K562 (cell line): ENCODE results near the gene SLC5A2. TPM values are rescaled to one million over a fixed set of nuclear protein-coding genes. Genes with fewer than 3 reads are reported as not detected.
A peak's percentile ranks its signal among the peaks of the same experiment; 100 is the strongest.

Experiments used
- ARID3B ChIP-seq: fragments of 250-450 bp; sonication (Bioruptor Pico); IDR thresholded peaks from 2 replicates; pipeline ENCODE4 v1.4.0; 2020; ENCODE audit warnings: borderline replicate concordance
- FOXP4 ChIP-seq: sonication (generic); formaldehyde crosslinking; IDR thresholded peaks from 2 replicates; pipeline ENCODE4 v1.8.0; 2022; ENCODE audit warnings: mild to moderate bottlenecking, missing genetic modification reagents, borderline replicate concordance
- GATA2 ChIP-seq: sonication (generic); formaldehyde crosslinking; IDR thresholded peaks from 2 replicates; pipeline ENCODE4 v1.4.0; 2020; ENCODE audit warnings: mild to moderate bottlenecking, missing genetic modification reagents
- GATAD2B ChIP-seq: fragments of 450-650 bp; IDR thresholded peaks from 2 replicates; pipeline ENCODE4 v1.6.1; 2017; ENCODE audit warnings: mild to moderate bottlenecking, borderline replicate concordance
- HDAC8 ChIP-seq: fragments of 450-650 bp; IDR thresholded peaks from 2 replicates; pipeline ENCODE4 v1.6.1; 2016; ENCODE audit warnings: mild to moderate bottlenecking, missing genetic modification characterization, moderate library complexity, missing compliant biosample characterization
- MIER1 ChIP-seq: fragments of 450-650 bp; IDR thresholded peaks from 2 replicates; pipeline ENCODE4 v1.6.1; 2016; ENCODE audit warnings: antibody characterized with exemption, mild to moderate bottlenecking, low read depth
- PHF8 ChIP-seq: fragments of 200-600 bp; sonication (generic); IDR thresholded peaks from 2 replicates; pipeline ENCODE4 v1.6.1; 2012; ENCODE audit warnings: mixed run types, mild to moderate bottlenecking, inconsistent platforms, low read length, moderate library complexity, borderline replicate concordance
- RBM34 ChIP-seq: fragments of 200-400 bp; formaldehyde crosslinking; IDR thresholded peaks from 2 replicates; pipeline ENCODE4 v1.6.1; 2018; ENCODE audit warnings: low read length, borderline replicate concordance; ENCODE audit not compliant: insufficient read depth
- RNF219 ChIP-seq: fragments of 250-450 bp; sonication (Bioruptor Pico); IDR thresholded peaks from 2 replicates; pipeline ENCODE4 v1.5.0; 2022; ENCODE audit warnings: mild to moderate bottlenecking
- SMARCA4 ChIP-seq: fragments of 450-650 bp; IDR thresholded peaks from 2 replicates; pipeline ENCODE4 v1.6.1; 2016
- TAL1 ChIP-seq: fragments of 450-650 bp; IDR thresholded peaks from 2 replicates; pipeline ENCODE4 v1.6.1; 2016; ENCODE audit warnings: mild to moderate bottlenecking
- TRIM28 ChIP-seq: fragments of 450-650 bp; IDR thresholded peaks from 2 replicates; pipeline ENCODE4 v1.6.1; 2017
- ZNF311 ChIP-seq: fragments of 250-450 bp; sonication (Bioruptor Pico); IDR thresholded peaks from 2 replicates; pipeline ENCODE4 v1.4.0; 2020; ENCODE audit warnings: mild to moderate bottlenecking, moderate library complexity
- ZNF592 ChIP-seq: fragments of 450-650 bp; IDR thresholded peaks from 2 replicates; pipeline ENCODE4 v1.6.1; 2017; ENCODE audit warnings: antibody characterized with exemption, mild to moderate bottlenecking
- ZNF75A ChIP-seq: fragments of 450-650 bp; formaldehyde crosslinking; IDR thresholded peaks from 2 replicates; pipeline ENCODE4 v1.4.0; 2020; ENCODE audit warnings: mild to moderate bottlenecking
- ZNF79 ChIP-seq: fragments of 250-450 bp; sonication (Bioruptor Pico); IDR thresholded peaks from 2 replicates; pipeline ENCODE4 v1.4.0; 2020; ENCODE audit warnings: low read depth, mild to moderate bottlenecking, moderate library complexity
- polyA plus RNA-seq, 8 experiments: library from polyadenylated mRNA; depleted of rRNA in 4 of 8; stranded (reverse) in 5 of 8; unstranded in 3 of 8; fragments of >200 nt; fragmentation: Nextera tagmentation in 2 of 8; fragmentation: Illumina TruSeq in 1 of 8; extraction: Ambion mirVana in 2 of 8; extraction: Trizol in 1 of 8; gene quantifications; 2 replicates each; pipeline versions ENCODE4 v1.2.1 to v1.2.3, GENCODE V29; 2011 to 2014; ENCODE audit warnings: inconsistent platforms in 1 of 8, missing spikeins in 1 of 8
- total RNA-seq, 7 experiments: library from RNA; depleted of rRNA in 6 of 7; stranded (reverse); fragments of >200 nt in 6 of 7; fragmentation: Illumina TruSeq in 2 of 7; extraction: Trizol in 2 of 7; gene quantifications; 2 replicates each; pipeline versions ENCODE4 v1.2.1 to v1.2.3, GENCODE V29; 2011 to 2021; ENCODE audit warnings: low replicate concordance in 1 of 7

The SLC5A2 gene
- total and polyA plus RNA-seq, 9 of the 15 experiments (the other 6 are each of a cell fraction or from before 2014, with no cell fraction given): 0.07 to 2.7 (median 2.2) TPM; not detected in 6

- TF ChIP-seq FOXP4 (CRISPR knock-in tag) (no peak), GATAD2B (no peak), PHF8 (no peak; the same call in 1 of the 2 replicates), ZNF311 (no peak), SMARCA4 (peak; percentile 83), TAL1 (0 out of 2 replicates have a peak, but pooled peaks have one; percentile 18), RNF219 (CRISPR knock-in tag) (no peak), RBM34 (no peak), TRIM28 (no peak; the same call in 1 of the 2 replicates), ZNF79 (CRISPR knock-in tag) (no peak), ZNF592 (peak; percentile 77), ZNF75A (CRISPR knock-in tag) (no peak), MIER1 (0 out of 2 replicates have a peak, but pooled peaks have one; percentile 37), GATA2 (no peak), HDAC8 (tag) (no peak; the same call in 1 of the 2 replicates), ARID3B (CRISPR knock-in tag) (no peak)
Measured at GRCh38 chr16:31453255-31454204, 29.4 kb upstream of the SLC5A2 start (continued).
